PC-3 (cell line): ENCODE data around the gene MRPL48. TPM values are rescaled to one million over a fixed set of nuclear protein-coding genes. Genes with fewer than 3 reads are reported as not detected.

Experiments
- ATAC-seq: fragments of 200-7000 bp; cut with Tn5 transposase; 2 replicates; pipeline ENCODE4 v1.9.1; 2020; ENCODE audit warnings: mild to moderate bottlenecking, moderate library complexity
- BruUV-seq: library from RNA; stranded (reverse); fragments of 400-500 nt; replicated peaks from 2 replicates; lab custom pipeline; 2021; lab: Mats Ljungman, UMichigan
- CTCF ChIA-PET: fragments of 300-600 bp; sonication (Branson Sonifier 250); formaldehyde crosslinking; loops from one replicate; lab custom pipeline; 2022; ENCODE audit warnings: antibody characterized with exemption; lab: Charles Lee
- POLR2A ChIA-PET: fragments of 300-600 bp; sonication (Branson Sonifier 250); formaldehyde crosslinking; loops from one replicate; lab custom pipeline; 2022; ENCODE audit warnings: antibody characterized with exemption; ENCODE audit not compliant: unreplicated experiment; lab: Charles Lee
- DNase-seq: peaks from one replicate; pipeline ENCODE4 v3.0.0-alpha.2; 2015
- H2AFZ ChIP-seq: fragments of 300-600 bp; sonication (generic); 2 replicates; pipeline ENCODE4 v1.6.0; 2016; ENCODE audit warnings: antibody characterized with exemption, low read length
- H3F3A ChIP-seq: fragments of 300-600 bp; sonication (generic); one replicate; pipeline ENCODE4 v1.6.0; 2017; ENCODE audit warnings: antibody characterized with exemption, low read length, control low read depth, mild to moderate bottlenecking; ENCODE audit not compliant: unreplicated experiment
- H3K27ac ChIP-seq: fragments of 300-600 bp; sonication (generic); 2 replicates; pipeline ENCODE4 v1.5.1; 2016; ENCODE audit warnings: mild to moderate bottlenecking, low read length
- H3K27me3 ChIP-seq: fragments of 300-600 bp; sonication (generic); 2 replicates; pipeline ENCODE4 v1.6.1; 2016; ENCODE audit warnings: low read length, mixed read lengths
- H3K36me3 ChIP-seq: fragments of 300-600 bp; sonication (generic); 2 replicates; pipeline ENCODE4 v1.6.1; 2016; ENCODE audit warnings: low read depth, mixed run types, low read length, mixed read lengths
- H3K4me1 ChIP-seq: fragments of 300-600 bp; sonication (generic); 2 replicates; pipeline ENCODE4 v1.5.1; 2016; ENCODE audit warnings: low read length; ENCODE audit not compliant: insufficient read depth
- H3K4me2 ChIP-seq: fragments of 300-600 bp; sonication (generic); 2 replicates; pipeline ENCODE4 v1.6.0; 2016; ENCODE audit warnings: low read length
- H3K4me3 ChIP-seq: fragments of 300-600 bp; sonication (generic); 2 replicates; pipeline ENCODE4 v1.5.1; 2016; ENCODE audit warnings: mild to moderate bottlenecking, low read length, mixed read lengths
- H3K79me2 ChIP-seq: fragments of 300-600 bp; sonication (generic); 2 replicates; pipeline ENCODE4 v1.6.1; 2017; ENCODE audit warnings: low read length, mixed read lengths
- H3K9ac ChIP-seq: fragments of 300-600 bp; sonication (generic); 2 replicates; pipeline ENCODE4 v1.6.0; 2016; ENCODE audit warnings: mild to moderate bottlenecking, low read length
- H3K9me2 ChIP-seq: fragments of 300-600 bp; sonication (generic); replicated peaks from 2 replicates; pipeline ENCODE4 v1.6.1; 2016; ENCODE audit warnings: mixed run types, low read length, mixed read lengths
- H3K9me3 ChIP-seq: fragments of 300-600 bp; sonication (generic); 2 replicates; pipeline ENCODE4 v1.6.1; 2016; ENCODE audit warnings: low read length, mixed read lengths
- H4K20me1 ChIP-seq: fragments of 300-600 bp; sonication (generic); 2 replicates; pipeline ENCODE4 v1.6.1; 2016; ENCODE audit warnings: low read length, mixed read lengths
- CTCF ChIP-seq: fragments of 300-600 bp; sonication (generic); conservative IDR thresholded peaks from 2 replicates; pipeline ENCODE4 v1.5.1; 2017; ENCODE audit warnings: antibody characterized with exemption, low read depth, mild to moderate bottlenecking, low read length
- EZH2 ChIP-seq: fragments of 300-600 bp; sonication (generic); IDR thresholded peaks from one replicate; pipeline ENCODE4 v1.6.1; 2017; ENCODE audit warnings: antibody characterized with exemption, mild to moderate bottlenecking, low read length; ENCODE audit not compliant: unreplicated experiment
- EZH2phosphoT487 ChIP-seq: fragments of 300-600 bp; sonication (generic); IDR thresholded peaks from 2 replicates; pipeline ENCODE4 v1.6.1; 2018; ENCODE audit warnings: mild to moderate bottlenecking, antibody characterized with exemption, low read length, borderline replicate concordance
- intact Hi-C: fragments of 100-400 bp; cut with micrococcal nuclease; formaldehyde crosslinking; loops from 2 replicates; pipeline ENCODE4 v1.9.0; 2023
- total RNA-seq: library from RNA; depleted of rRNA; stranded (reverse); fragments of >200 nt; gene quantifications from 2 replicates; pipeline ENCODE4 v1.2.3, GENCODE V29; 2014

The MRPL48 gene
- total RNA-seq, 1 experiment from 2014 or later, result 80.8 TPM

DNA sequence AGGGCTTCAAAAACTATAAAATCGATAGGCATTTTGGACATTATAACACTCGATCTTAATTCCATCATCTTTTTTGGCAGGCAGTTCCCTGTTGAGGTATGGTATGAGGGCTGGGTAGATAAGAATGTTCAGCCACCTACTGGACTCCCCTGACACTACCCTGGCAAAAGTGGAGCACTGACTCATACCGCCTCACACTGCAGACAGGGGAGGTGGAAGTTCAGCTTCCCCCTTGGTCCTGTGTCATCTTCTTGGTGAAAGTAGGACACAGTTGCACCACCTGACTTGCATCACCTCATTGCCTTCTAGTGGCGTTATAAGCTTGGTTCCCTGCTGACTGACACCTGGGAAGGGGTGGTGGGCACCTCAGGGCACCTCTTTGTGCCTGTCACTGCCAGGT is 119.5 kb downstream of the MRPL48 start:
- no peaks in the 10 kb centered on the region for H3F3A ChIP-seq
- H3K4me3 ChIP-seq, result no peak overlapping the region
- H2AFZ ChIP-seq, result no peak overlapping the region
- DNase-seq (peak; percentile 88), ATAC-seq (peak; percentile 100)
- TF ChIP-seq CTCF (peak; percentile 74), EZH2phosphoT487 (no peak), EZH2 (no peak)
- H3K4me1 ChIP-seq, result peaks cover 10% of the 10 kb centered on the region
- no peak overlapping the region for H3K4me2 ChIP-seq
- no peak overlapping the region for H3K27ac ChIP-seq
- no peak overlapping the region for H3K9ac ChIP-seq
- H3K9me2 ChIP-seq, result no peaks in the 10 kb centered on the region
- H3K27me3 ChIP-seq, result no peaks in the 10 kb centered on the region
- peaks cover 4% of the 10 kb centered on the region; the same call in 1 of the 2 replicates for H3K36me3 ChIP-seq
- CTCF ChIA-PET, result interaction anchor here (1.0 kb wide), 1 partner anchor 25 kb away, joined by 10 read pairs; no protein-coding TSS in a partner anchor
- no peaks in the 10 kb centered on the region for H3K9me3 ChIP-seq
- POLR2A ChIA-PET, result no interaction called here
- no TSS peak for BruUV-seq
- no peaks in the 10 kb centered on the region for H4K20me1 ChIP-seq
- H3K79me2 ChIP-seq, result no peaks in the 10 kb centered on the region
- intact Hi-C loops, result no loop called here

DNA sequence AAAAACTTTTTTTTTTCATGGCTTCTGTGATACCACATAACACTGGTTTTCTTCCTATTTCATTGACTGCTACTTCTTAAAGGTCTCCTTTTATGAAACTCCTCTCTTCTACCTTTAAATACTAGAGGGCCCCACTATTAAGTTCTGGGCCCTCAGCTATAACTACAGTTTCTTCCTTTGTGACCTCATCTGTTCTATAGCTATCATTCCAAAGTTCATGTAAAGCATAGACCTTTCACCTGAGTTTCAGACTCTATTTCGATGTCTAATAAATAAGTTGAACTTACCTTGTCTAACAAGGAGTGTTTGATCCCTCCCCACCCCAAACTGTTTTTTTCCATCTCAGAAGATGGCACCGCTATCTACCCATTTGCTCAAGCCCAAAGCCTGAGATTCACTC is 124.4 kb downstream of the MRPL48 start:
- Histone ChIP-seq H3K36me3 (peaks cover 3% of the 10 kb centered on the region; the same call in 1 of the 2 replicates), H3K27me3 (no peaks in the 10 kb centered on the region), H3K9me2 (no peaks in the 10 kb centered on the region), H3K4me1 (peaks cover 8% of the 10 kb centered on the region), H3K9ac (no peak overlapping the region), H3K9me3 (no peaks in the 10 kb centered on the region), H3K27ac (no peak overlapping the region), H2AFZ (no peak overlapping the region), H3F3A (no peaks in the 10 kb centered on the region), H3K4me2 (no peak overlapping the region), H3K79me2 (no peaks in the 10 kb centered on the region), H3K4me3 (no peak overlapping the region), H4K20me1 (no peaks in the 10 kb centered on the region)
- BruUV-seq, result no TSS peak
- intact Hi-C loops, result no loop called here
- DNase-seq (no peak), ATAC-seq (no peak)
- no peak for TF ChIP-seq EZH2
- no peak for TF ChIP-seq EZH2phosphoT487
- no peak for TF ChIP-seq CTCF
- ChIA-PET CTCF (no interaction called here), POLR2A (interaction anchor here (0.7 kb wide), 1 partner anchor 19 kb away, joined by 21 read pairs; no protein-coding TSS in a partner anchor)

- Histone ChIP-seq H3K9me2 (no peaks in the 10 kb centered on the region), H3K27me3 (no peaks in the 10 kb centered on the region), H3K4me1 (peaks cover 3% of the 10 kb centered on the region; the same call in 1 of the 2 replicates), H3K79me2 (no peaks in the 10 kb centered on the region), H3K36me3 (peaks cover 3% of the 10 kb centered on the region; the same call in 1 of the 2 replicates), H3K4me3 (no peak overlapping the region), H3K9ac (no peak overlapping the region), H3K27ac (no peak overlapping the region), H3K9me3 (no peaks in the 10 kb centered on the region), H3F3A (no peaks in the 10 kb centered on the region), H3K4me2 (no peak overlapping the region), H4K20me1 (no peaks in the 10 kb centered on the region), H2AFZ (no peak overlapping the region)
- TF ChIP-seq CTCF (no peak), EZH2 (no peak), EZH2phosphoT487 (no peak)
- POLR2A ChIA-PET, result no interaction called here
- intact Hi-C loops, result no loop called here
- no TSS peak for BruUV-seq
- DNase-seq (no peak), ATAC-seq (no peak)
- CTCF ChIA-PET, result no interaction called here
Measured at GRCh38 chr11:73913472-73913871, 125.8 kb downstream of the MRPL48 start.
